NOMO-1 treated with dmso at 0.1 percent for 144 hours (cell line): ENCODE measurements around the gene PAQR9.

Experiments used
- DNase-seq: peaks from one replicate; lab custom pipeline; 2025; ENCODE audit not compliant: unreplicated experiment; lab: John Stamatoyannopoulos, UW

Gene PAQR9

GRCh38 chr3:142926368-142926944 is 37.0 kb downstream of the PAQR9 start:
- no peak for DNase-seq

GRCh38 chr3:142925140-142925539 is 38.3 kb downstream of the PAQR9 start:
- DNase-seq: no peak

- no peak for DNase-seq
Observed at GRCh38 chr3:142923694-142924093, 39.8 kb downstream of the PAQR9 start.

GRCh38 chr3:142916605-142917004 is 46.9 kb downstream of the PAQR9 start:
- DNase-seq: no peak

DNA sequence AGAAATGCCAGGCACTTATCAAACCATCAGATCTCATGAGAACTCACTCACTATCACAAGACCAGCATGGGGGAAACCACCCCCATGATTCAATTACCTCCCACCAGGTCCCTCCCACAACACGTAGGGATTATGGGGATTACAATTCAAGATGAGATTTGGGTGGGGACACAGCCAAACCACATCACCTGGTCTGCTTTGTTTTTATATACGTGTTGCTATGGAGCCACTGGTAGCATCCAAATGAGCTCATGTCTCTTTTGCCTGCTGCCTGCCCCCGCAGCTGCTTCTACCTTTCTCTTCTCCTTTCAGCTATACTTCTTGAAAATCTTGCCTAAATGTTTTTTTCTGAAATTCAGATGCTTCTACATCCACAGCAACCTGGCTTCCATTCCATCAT is 47.8 kb downstream of the PAQR9 start:
- no peak for DNase-seq

DNA sequence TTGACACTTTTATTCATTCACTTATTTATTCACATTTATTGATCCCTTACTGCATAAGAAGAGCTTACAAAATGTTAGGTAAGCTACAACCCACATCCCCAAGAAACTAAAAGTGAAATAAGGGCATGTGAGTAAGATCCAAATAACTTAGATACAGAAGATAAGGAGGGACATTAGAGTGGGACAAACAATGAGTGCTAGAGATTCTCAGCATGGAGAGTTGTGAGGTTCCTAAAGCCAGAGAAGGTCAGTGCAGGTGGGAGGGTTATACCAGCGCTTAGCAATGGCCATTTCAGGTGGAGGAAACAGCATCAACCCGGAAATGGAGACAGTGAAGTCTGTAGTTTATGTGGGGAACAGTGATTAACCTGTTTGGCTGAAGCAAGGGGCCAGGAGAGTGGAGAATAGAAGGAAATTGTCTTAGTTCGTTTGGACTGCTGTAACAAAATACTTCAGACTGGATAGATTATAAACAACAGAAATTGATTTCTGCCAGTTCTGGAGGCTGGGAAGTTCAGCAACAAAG is 49.1 kb downstream of the PAQR9 start:
- DNase-seq: no peak

GRCh38 chr3:142913432-142913831 is 50.0 kb downstream of the PAQR9 start:
- no peak for DNase-seq

DNA sequence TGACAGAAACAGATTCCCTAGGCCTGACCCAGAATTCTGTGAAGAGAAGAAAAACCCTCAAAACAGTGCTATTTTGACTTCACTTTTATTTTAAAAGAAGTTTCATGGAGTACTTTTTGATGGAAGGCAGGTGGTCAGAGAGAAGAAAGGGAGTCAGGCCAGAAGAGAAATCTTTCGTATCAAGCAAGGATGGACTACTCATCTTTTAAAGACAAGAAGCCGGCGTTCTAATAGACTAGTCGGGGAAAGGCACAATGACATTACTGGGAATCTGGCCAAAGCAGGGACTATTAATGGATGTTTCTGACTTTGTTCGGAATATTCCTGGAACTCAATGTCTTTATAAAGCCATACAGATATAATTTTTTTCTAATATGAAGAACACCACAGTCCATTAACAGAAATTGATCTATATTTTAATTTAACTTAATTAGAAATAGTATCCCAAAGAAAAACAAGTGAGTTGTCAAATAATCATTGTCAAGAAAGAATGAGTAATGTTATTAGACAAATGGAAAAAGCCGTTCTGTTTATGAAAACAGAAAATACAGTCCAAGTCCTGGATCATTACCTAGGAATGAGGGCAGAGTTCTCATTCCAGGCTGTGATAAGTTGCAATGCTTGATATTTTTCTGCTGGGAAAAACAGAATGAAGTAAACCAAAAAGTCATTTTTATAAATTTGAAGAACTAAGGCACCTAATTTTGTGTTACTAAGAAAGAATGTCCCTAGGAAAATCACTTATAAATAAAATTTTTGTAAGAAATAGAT is 50.9 kb downstream of the PAQR9 start:
- DNase-seq: no peak
